HUES64 (cell line): ENCODE data around the gene TMUB2.

Source experiments
- H3K27ac ChIP-seq: 2 replicates; pipeline ENCODE4 v1.7.0; 2013; ENCODE audit warnings: low read depth, low read length, inconsistent platforms
- H3K27me3 ChIP-seq: 2 replicates; pipeline ENCODE4 v1.6.1; 2013; ENCODE audit warnings: mild to moderate bottlenecking, low read length; ENCODE audit not compliant: insufficient read depth
- H3K36me3 ChIP-seq: 2 replicates; pipeline ENCODE4 v1.6.1; 2013; ENCODE audit warnings: mild to moderate bottlenecking, low read length; ENCODE audit not compliant: insufficient read depth
- H3K4me1 ChIP-seq: 2 replicates; pipeline ENCODE4 v1.6.1; 2013; ENCODE audit warnings: mild to moderate bottlenecking, low read length, moderate library complexity; ENCODE audit not compliant: insufficient read depth
- H3K4me3 ChIP-seq: 2 replicates; pipeline ENCODE4 v1.5.1; 2013; ENCODE audit warnings: mild to moderate bottlenecking, low read length, moderate library complexity
- H3K9ac ChIP-seq: 2 replicates; pipeline ENCODE4 v1.6.1; 2013; ENCODE audit warnings: mild to moderate bottlenecking, low read depth, low read length
- H3K9me3 ChIP-seq: 2 replicates; pipeline ENCODE4 v1.6.1; 2013; ENCODE audit warnings: low read depth, low read length; ENCODE audit not compliant: insufficient read depth
- WGBS: fragments of 150-250, 120-280 bp; methylation state at CpG from one replicate; pipeline ENCODE4 v1.1.7; 2013; ENCODE audit warnings: missing lambda C conversion rate; 5-methylcytosine and 5-hydroxymethylcytosine counted together

The TMUB2 gene

GRCh38 chr17:44197107-44197506 is 10.3 kb downstream of the TMUB2 start:
- peaks cover 48% of the 10 kb centered on the region for H3K36me3 ChIP-seq
- H3K9ac ChIP-seq: no peak overlapping the region
- H3K4me1 ChIP-seq: peaks cover 14% of the 10 kb centered on the region
- H3K27me3 ChIP-seq: no peaks in the 10 kb centered on the region
- H3K9me3 ChIP-seq: no peaks in the 10 kb centered on the region
- H3K27ac ChIP-seq: no peak overlapping the region
- H3K4me3 ChIP-seq: no peak overlapping the region
- 96% methylated on average over 15 of the region's 15 CpGs for WGBS

GRCh38 chr17:44197980-44198720 is 11.4 kb downstream of the TMUB2 start:
- Histone ChIP-seq H3K27ac (peak overlapping the region; percentile 93; the same call in 1 of the 2 replicates), H3K4me1 (peaks cover 9% of the 10 kb centered on the region), H3K36me3 (peaks cover 47% of the 10 kb centered on the region), H3K9me3 (no peaks in the 10 kb centered on the region), H3K27me3 (no peaks in the 10 kb centered on the region), H3K9ac (peak overlapping the region; percentile 87), H3K4me3 (peak overlapping the region; percentile 85)
- 94% methylated on average over 10 of the region's 11 CpGs for WGBS

- no peaks in the 10 kb centered on the region for H3K9me3 ChIP-seq
- H3K36me3 ChIP-seq: peaks cover 39% of the 10 kb centered on the region
- H3K27me3 ChIP-seq: no peaks in the 10 kb centered on the region
- peaks cover 11% of the 10 kb centered on the region for H3K4me1 ChIP-seq
- H3K9ac ChIP-seq: peak overlapping the region; percentile 87
- 0% methylated on average over 61 of the region's 68 CpGs for WGBS
- peak overlapping the region; percentile 85 for H3K4me3 ChIP-seq
- peak overlapping the region; percentile 93 for H3K27ac ChIP-seq
These were observed 12.2 kb downstream of the TMUB2 start for GRCh38 chr17:44198721-44199552.

- Histone ChIP-seq H3K4me1 (peaks cover 13% of the 10 kb centered on the region), H3K27me3 (no peaks in the 10 kb centered on the region), H3K36me3 (peaks cover 30% of the 10 kb centered on the region), H3K4me3 (peak within 1 kb of the TSS; percentile 85), H3K27ac (peak within 1 kb of the TSS; percentile 93), H3K9me3 (no peaks in the 10 kb centered on the region), H3K9ac (peak within 1 kb of the TSS; percentile 87)
- WGBS: under 1% methylated on average over 95 of the region's 126 CpGs
These were observed 13.0 kb downstream of the TMUB2 start, which contains the start of gene ATXN7L3 for GRCh38 chr17:44199553-44200477. Gene ATXN7L3 (minus strand): TSS chr17:44199884. CDS start chr17:44198070, 1,814 bp downstream.

GRCh38 chr17:44200478-44201155 is 13.8 kb downstream of the TMUB2 start:
- 10% methylated on average over 36 of the region's 36 CpGs for WGBS
- Histone ChIP-seq H3K9ac (peak overlapping the region; percentile 83), H3K4me3 (peak overlapping the region; percentile 71), H3K36me3 (peaks cover 22% of the 10 kb centered on the region), H3K9me3 (no peaks in the 10 kb centered on the region), H3K27ac (peak overlapping the region; percentile 89), H3K27me3 (no peaks in the 10 kb centered on the region), H3K4me1 (peaks cover 13% of the 10 kb centered on the region)

- Histone ChIP-seq H3K4me1 (peaks cover 13% of the 10 kb centered on the region), H3K9me3 (no peaks in the 10 kb centered on the region), H3K27me3 (no peaks in the 10 kb centered on the region), H3K36me3 (peaks cover 14% of the 10 kb centered on the region), H3K27ac (no peak overlapping the region), H3K9ac (no peak overlapping the region), H3K4me3 (no peak overlapping the region)
- WGBS: 90% methylated on average over 4 of the region's 4 CpGs
These were observed 16.0 kb downstream of the TMUB2 start for GRCh38 chr17:44202756-44203155.

GRCh38 chr17:44203731-44204440 is 17.1 kb downstream of the TMUB2 start:
- H3K4me1 ChIP-seq: peaks cover 8% of the 10 kb centered on the region
- no peak overlapping the region for H3K27ac ChIP-seq
- WGBS: 55% methylated on average over 9 of the region's 9 CpGs

GRCh38 chr17:44204441-44204882 is 17.7 kb downstream of the TMUB2 start:
- H3K27ac ChIP-seq: no peak overlapping the region
- H3K27me3 ChIP-seq: no peaks in the 10 kb centered on the region
- peaks cover 8% of the 10 kb centered on the region for H3K4me1 ChIP-seq
- no peak overlapping the region for H3K9ac ChIP-seq
- peaks cover 29% of the 10 kb centered on the region for H3K36me3 ChIP-seq
- H3K4me3 ChIP-seq: no peak overlapping the region
- no peaks in the 10 kb centered on the region for H3K9me3 ChIP-seq
- 90% methylated on average over 5 of the region's 5 CpGs for WGBS

More at GRCh38 chr17:44203731-44204440, 17.1 kb downstream of the TMUB2 start:
- no peaks in the 10 kb centered on the region for H3K27me3 ChIP-seq
- no peak overlapping the region for H3K9ac ChIP-seq
- H3K36me3 ChIP-seq: peaks cover 23% of the 10 kb centered on the region
- H3K9me3 ChIP-seq: no peaks in the 10 kb centered on the region
- no peak overlapping the region for H3K4me3 ChIP-seq

- H3K27ac ChIP-seq: no peak overlapping the region
- H3K27me3 ChIP-seq: no peaks in the 10 kb centered on the region
- peaks cover 4% of the 10 kb centered on the region for H3K4me1 ChIP-seq
- no peak overlapping the region for H3K4me3 ChIP-seq
- no peak overlapping the region for H3K9ac ChIP-seq
- H3K36me3 ChIP-seq: peaks cover 40% of the 10 kb centered on the region
- WGBS: 90% methylated on average over 13 of the region's 13 CpGs
- H3K9me3 ChIP-seq: no peaks in the 10 kb centered on the region
These were observed 19.4 kb downstream of the TMUB2 start for GRCh38 chr17:44205962-44206824.
